Uterus (tissue), 2 donors: Measurements from ENCODE around the gene CCND3.

ENCODE experiments used
- POLR2A ChIP-seq, 2 donors: fragments of 450-650 bp; IDR thresholded peaks; one replicate each; pipeline ENCODE4 v1.6.1; 2016; ENCODE audit warnings: antibody characterized with exemption in 2 of 2, mild to moderate bottlenecking in 1 of 2, moderate library complexity in 1 of 2
- TF ChIP-seq, protein P1 (sequence below), 4 experiments: fragments of 200-600 bp in 2 of 4; fragments of 450-650 bp in 2 of 4; sonication (generic) in 2 of 4; IDR thresholded peaks; one replicate each; pipeline ENCODE4 v1.5.1; 2016 to 2019; ENCODE audit warnings: antibody characterized with exemption in 4 of 4, mild to moderate bottlenecking in 2 of 4, moderate library complexity in 1 of 4

GRCh38 chr6:41958022-41958856 is 16.6 kb upstream of the CCND3 start:
- TF ChIP-seq, protein P1, sequence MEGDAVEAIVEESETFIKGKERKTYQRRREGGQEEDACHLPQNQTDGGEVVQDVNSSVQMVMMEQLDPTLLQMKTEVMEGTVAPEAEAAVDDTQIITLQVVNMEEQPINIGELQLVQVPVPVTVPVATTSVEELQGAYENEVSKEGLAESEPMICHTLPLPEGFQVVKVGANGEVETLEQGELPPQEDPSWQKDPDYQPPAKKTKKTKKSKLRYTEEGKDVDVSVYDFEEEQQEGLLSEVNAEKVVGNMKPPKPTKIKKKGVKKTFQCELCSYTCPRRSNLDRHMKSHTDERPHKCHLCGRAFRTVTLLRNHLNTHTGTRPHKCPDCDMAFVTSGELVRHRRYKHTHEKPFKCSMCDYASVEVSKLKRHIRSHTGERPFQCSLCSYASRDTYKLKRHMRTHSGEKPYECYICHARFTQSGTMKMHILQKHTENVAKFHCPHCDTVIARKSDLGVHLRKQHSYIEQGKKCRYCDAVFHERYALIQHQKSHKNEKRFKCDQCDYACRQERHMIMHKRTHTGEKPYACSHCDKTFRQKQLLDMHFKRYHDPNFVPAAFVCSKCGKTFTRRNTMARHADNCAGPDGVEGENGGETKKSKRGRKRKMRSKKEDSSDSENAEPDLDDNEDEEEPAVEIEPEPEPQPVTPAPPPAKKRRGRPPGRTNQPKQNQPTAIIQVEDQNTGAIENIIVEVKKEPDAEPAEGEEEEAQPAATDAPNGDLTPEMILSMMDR (IDR thresholded peaks at IDR 0.05) = no peak
- no peak for TF ChIP-seq POLR2A (IDR thresholded peaks at IDR 0.05)
